GM23338 (cell line): ENCODE results near the gene DCST2. TPM values are rescaled to one million over a fixed set of nuclear protein-coding genes. Genes with fewer than 3 reads are reported as not detected.

ENCODE experiments used
- ATAC-seq: fragments of 200-7000 bp; cut with Tn5 transposase; 3 replicates; pipeline ENCODE4 v1.9.1; 2020
- DNase-seq: peaks from one replicate; pipeline ENCODE4 v3.0.0-alpha.2; 2015; ENCODE audit warnings: low spot score
- H2AFZ ChIP-seq: fragments of 200-600 bp; sonication (generic); 2 replicates; pipeline ENCODE4 v1.8.0; 2016; ENCODE audit warnings: antibody characterized with exemption, mild to moderate bottlenecking, moderate library complexity
- H3F3A ChIP-seq: fragments of 200-600 bp; sonication (generic); replicated peaks from 2 replicates; pipeline ENCODE4 v1.8.0; 2017; ENCODE audit warnings: antibody characterized with exemption, mixed run types, low read depth
- H3K27ac ChIP-seq: fragments of 200-600 bp; sonication (generic); 2 replicates; pipeline ENCODE4 v1.6.1; 2016; ENCODE audit warnings: low read depth
- H3K27me3 ChIP-seq: fragments of 200-600 bp; sonication (generic); 2 replicates; pipeline ENCODE4 v1.8.0; 2016; ENCODE audit warnings: mild to moderate bottlenecking, mixed run types, moderate library complexity; ENCODE audit not compliant: insufficient read depth
- H3K36me3 ChIP-seq: fragments of 200-600 bp; sonication (generic); 2 replicates; pipeline ENCODE4 v1.8.0; 2016; ENCODE audit warnings: mild to moderate bottlenecking; ENCODE audit not compliant: insufficient read depth
- H3K4me1 ChIP-seq: fragments of 200-600 bp; sonication (generic); 2 replicates; pipeline ENCODE4 v1.8.0; 2016; ENCODE audit warnings: mild to moderate bottlenecking, moderate library complexity; ENCODE audit not compliant: insufficient read depth
- H3K4me2 ChIP-seq: fragments of 200-600 bp; sonication (generic); 2 replicates; pipeline ENCODE4 v1.7.1; 2017; ENCODE audit warnings: mixed run types
- H3K4me3 ChIP-seq: fragments of 200-600 bp; sonication (generic); 2 replicates; pipeline ENCODE4 v1.6.1; 2016; ENCODE audit warnings: mixed run types
- H3K79me2 ChIP-seq: fragments of 200-600 bp; sonication (generic); replicated peaks from 2 replicates; pipeline ENCODE4 v1.8.0; 2017; ENCODE audit warnings: mild to moderate bottlenecking; ENCODE audit not compliant: insufficient read depth
- H3K9me2 ChIP-seq: fragments of 200-600 bp; sonication (generic); 2 replicates; pipeline ENCODE4 v1.8.0; 2017; ENCODE audit not compliant: insufficient read depth
- H4K20me1 ChIP-seq: fragments of 200-600 bp; sonication (generic); replicated peaks from 2 replicates; pipeline ENCODE4 v1.8.0; 2017; ENCODE audit warnings: mild to moderate bottlenecking; ENCODE audit not compliant: insufficient read depth
- H3K27ac Mint-ChIP-seq: 2 replicates; pipeline ENCODE4 v1.8.0; 2020; ENCODE audit warnings: inconsistent platforms, mild to moderate bottlenecking, moderate library complexity, mixed read lengths
- H3K27me3 Mint-ChIP-seq: 3 replicates; pipeline ENCODE4 v1.8.0; 2022; ENCODE audit warnings: low read depth, mild to moderate bottlenecking, moderate library complexity, mixed read lengths, inconsistent platforms; ENCODE audit not compliant: insufficient read depth, poor library complexity
- H3K36me3 Mint-ChIP-seq: 3 replicates; pipeline ENCODE4 v1.8.0; 2021; ENCODE audit warnings: low read depth, mild to moderate bottlenecking, inconsistent platforms, moderate library complexity, mixed read lengths
- H3K4me1 Mint-ChIP-seq: 3 replicates; pipeline ENCODE4 v1.8.0; 2020; ENCODE audit warnings: mild to moderate bottlenecking, inconsistent platforms, mixed read lengths
- H3K4me3 Mint-ChIP-seq: 3 replicates; pipeline ENCODE4 v1.8.0; 2021; ENCODE audit warnings: moderate library complexity, mild to moderate bottlenecking, inconsistent platforms, mixed read lengths
- H3K9me3 Mint-ChIP-seq: 3 replicates; pipeline ENCODE4 v1.8.0; 2020; ENCODE audit warnings: moderate library complexity, mild to moderate bottlenecking, inconsistent platforms, mixed read lengths
- CREB1 ChIP-seq: fragments of 250-450 bp; sonication (Bioruptor Pico); IDR thresholded peaks from 2 replicates; pipeline ENCODE4 v1.5.0; 2020; ENCODE audit warnings: low read depth, mild to moderate bottlenecking, moderate library complexity
- CTCF ChIP-seq, 2 experiments: fragments of 200-600 bp in 1 of 2; sonication (generic) in 1 of 2; conservative IDR thresholded peaks; 2 replicates each; pipeline versions ENCODE4 v1.5.1 to v1.6.1; 2016 to 2017; ENCODE audit warnings: antibody characterized with exemption in 2 of 2, low read depth in 2 of 2, mild to moderate bottlenecking in 2 of 2, moderate library complexity in 1 of 2
- EZH2 ChIP-seq: fragments of 200-600 bp; sonication (generic); IDR thresholded peaks from one replicate; pipeline ENCODE4 v1.8.0; 2017; ENCODE audit warnings: antibody characterized with exemption, mild to moderate bottlenecking, low read depth; ENCODE audit not compliant: unreplicated experiment
- EZH2phosphoT487 ChIP-seq: fragments of 200-600 bp; sonication (generic); IDR thresholded peaks from one replicate; pipeline ENCODE4 v1.8.1; 2018; ENCODE audit warnings: antibody characterized with exemption; ENCODE audit not compliant: unreplicated experiment
- JUNB ChIP-seq: IDR thresholded peaks from one replicate; pipeline ENCODE4 v1.6.1; 2016; ENCODE audit warnings: antibody characterized with exemption; ENCODE audit not compliant: unreplicated experiment
- NANOG ChIP-seq: IDR thresholded peaks from 2 replicates; pipeline ENCODE4 v1.6.1; 2016; ENCODE audit warnings: antibody characterized with exemption, borderline replicate concordance
- POLR2AphosphoS5 ChIP-seq: IDR thresholded peaks from 2 replicates; pipeline ENCODE4 v1.6.1; 2016; ENCODE audit warnings: antibody characterized with exemption, low read depth
- REST ChIP-seq: IDR thresholded peaks from one replicate; pipeline ENCODE4 v1.6.1; 2018; ENCODE audit warnings: antibody characterized with exemption; ENCODE audit not compliant: unreplicated experiment
- STAT1 ChIP-seq: IDR thresholded peaks from one replicate; pipeline ENCODE4 v1.6.1; 2016; ENCODE audit warnings: antibody characterized with exemption; ENCODE audit not compliant: unreplicated experiment
- ZNF114 ChIP-seq: fragments of 250-450 bp; sonication (Bioruptor Pico); IDR thresholded peaks from 2 replicates; pipeline ENCODE4 v1.5.0; 2020; ENCODE audit warnings: mild to moderate bottlenecking, moderate library complexity
- ZNF331 ChIP-seq: fragments of 250-450 bp; sonication (Bioruptor Pico); IDR thresholded peaks from 2 replicates; pipeline ENCODE4 v1.5.0; 2020; ENCODE audit warnings: low read depth, mild to moderate bottlenecking, moderate library complexity
- polyA plus RNA-seq: library from polyadenylated mRNA; unstranded; fragments of >200 nt; fragmentation: Nextera tagmentation; extraction: Ambion mirVana; gene quantifications from 2 replicates; pipeline ENCODE4 v1.2.1, GENCODE V29; 2016
- total RNA-seq: library from RNA; depleted of rRNA; stranded (reverse); fragments of >200 nt; shearing (Covaris generic); gene quantifications from 2 replicates; pipeline ENCODE4 v1.2.3, GENCODE V29; 2014
- TF ChIP-seq, protein P1 (sequence below): IDR thresholded peaks from 2 replicates; pipeline ENCODE4 v1.6.1; 2016; ENCODE audit warnings: antibody characterized with exemption
- TF ChIP-seq, protein P2 (sequence below): fragments of 250-450 bp; sonication (Bioruptor Pico); IDR thresholded peaks from 2 replicates; pipeline ENCODE4 v1.5.0; 2020; ENCODE audit warnings: mild to moderate bottlenecking, moderate library complexity

Gene DCST2
- total and polyA plus RNA-seq, 2 experiments from 2014 or later: 0.78 TPM; not detected in 1

DNA sequence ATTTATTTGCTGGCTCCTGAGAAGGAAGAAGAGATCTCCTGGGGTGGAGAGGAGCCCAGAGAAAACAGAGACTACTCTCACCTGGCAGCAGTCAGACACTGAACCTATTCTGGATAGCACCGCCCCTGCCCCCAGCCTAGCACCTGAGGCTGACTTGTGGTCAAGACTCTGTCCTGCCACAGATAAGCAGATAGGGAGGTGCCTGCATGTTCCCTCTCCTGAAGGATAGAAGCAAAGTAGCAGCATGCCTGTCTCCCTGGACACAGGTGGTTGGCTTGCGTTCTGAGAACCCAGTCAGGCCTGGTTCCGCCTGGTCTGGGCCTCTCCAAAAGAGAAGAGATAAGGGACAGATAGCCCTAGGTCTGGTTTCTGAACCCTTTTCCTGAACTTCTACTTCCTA lies 43.8 kb upstream of the DCST2 start:
- Histone ChIP-seq H3K36me3 (no peaks in the 10 kb centered on the region), H3K79me2 (no peaks in the 10 kb centered on the region), H4K20me1 (peaks cover 6% of the 10 kb centered on the region; the same call in 1 of the 2 replicates), H3K27ac (no peak overlapping the region), H3K27me3 (peaks cover 79% of the 10 kb centered on the region), H3K9me2 (no peaks in the 10 kb centered on the region), H2AFZ (no peak overlapping the region), H3F3A (peaks cover 9% of the 10 kb centered on the region), H3K4me1 (peaks cover 25% of the 10 kb centered on the region), H3K4me3 (no peak overlapping the region), H3K4me2 (no peak overlapping the region)
- ATAC-seq (no peak), DNase-seq (no peak)
- H3K9me3 Mint-ChIP-seq: no peaks in the 10 kb centered on the region
- H3K27ac Mint-ChIP-seq: no peak overlapping the region
- H3K36me3 Mint-ChIP-seq: no peaks in the 10 kb centered on the region; the same call in 2 of the 3 replicates
- peaks cover 61% of the 10 kb centered on the region for H3K27me3 Mint-ChIP-seq
- peaks cover 30% of the 10 kb centered on the region for H3K4me1 Mint-ChIP-seq
- peak overlapping the region; percentile 6; the same call in 2 of the 3 replicates for H3K4me3 Mint-ChIP-seq
- TF ChIP-seq JUNB (no peak), CTCF (conservative IDR thresholded peaks at IDR 0.05; ENCODE audit: low read depth in 2 of 2) (no peak), EZH2 (no peak), NANOG (no peak), CREB1 (CRISPR knock-in tag) (no peak), REST (no peak), STAT1 (no peak), POLR2AphosphoS5 (no peak), EZH2phosphoT487 (no peak), ZNF114 (CRISPR knock-in tag) (no peak), ZNF331 (CRISPR knock-in tag) (no peak)
- TF ChIP-seq, protein P1, sequence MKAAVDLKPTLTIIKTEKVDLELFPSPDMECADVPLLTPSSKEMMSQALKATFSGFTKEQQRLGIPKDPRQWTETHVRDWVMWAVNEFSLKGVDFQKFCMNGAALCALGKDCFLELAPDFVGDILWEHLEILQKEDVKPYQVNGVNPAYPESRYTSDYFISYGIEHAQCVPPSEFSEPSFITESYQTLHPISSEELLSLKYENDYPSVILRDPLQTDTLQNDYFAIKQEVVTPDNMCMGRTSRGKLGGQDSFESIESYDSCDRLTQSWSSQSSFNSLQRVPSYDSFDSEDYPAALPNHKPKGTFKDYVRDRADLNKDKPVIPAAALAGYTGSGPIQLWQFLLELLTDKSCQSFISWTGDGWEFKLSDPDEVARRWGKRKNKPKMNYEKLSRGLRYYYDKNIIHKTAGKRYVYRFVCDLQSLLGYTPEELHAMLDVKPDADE: no peak
- TF ChIP-seq, protein P2, sequence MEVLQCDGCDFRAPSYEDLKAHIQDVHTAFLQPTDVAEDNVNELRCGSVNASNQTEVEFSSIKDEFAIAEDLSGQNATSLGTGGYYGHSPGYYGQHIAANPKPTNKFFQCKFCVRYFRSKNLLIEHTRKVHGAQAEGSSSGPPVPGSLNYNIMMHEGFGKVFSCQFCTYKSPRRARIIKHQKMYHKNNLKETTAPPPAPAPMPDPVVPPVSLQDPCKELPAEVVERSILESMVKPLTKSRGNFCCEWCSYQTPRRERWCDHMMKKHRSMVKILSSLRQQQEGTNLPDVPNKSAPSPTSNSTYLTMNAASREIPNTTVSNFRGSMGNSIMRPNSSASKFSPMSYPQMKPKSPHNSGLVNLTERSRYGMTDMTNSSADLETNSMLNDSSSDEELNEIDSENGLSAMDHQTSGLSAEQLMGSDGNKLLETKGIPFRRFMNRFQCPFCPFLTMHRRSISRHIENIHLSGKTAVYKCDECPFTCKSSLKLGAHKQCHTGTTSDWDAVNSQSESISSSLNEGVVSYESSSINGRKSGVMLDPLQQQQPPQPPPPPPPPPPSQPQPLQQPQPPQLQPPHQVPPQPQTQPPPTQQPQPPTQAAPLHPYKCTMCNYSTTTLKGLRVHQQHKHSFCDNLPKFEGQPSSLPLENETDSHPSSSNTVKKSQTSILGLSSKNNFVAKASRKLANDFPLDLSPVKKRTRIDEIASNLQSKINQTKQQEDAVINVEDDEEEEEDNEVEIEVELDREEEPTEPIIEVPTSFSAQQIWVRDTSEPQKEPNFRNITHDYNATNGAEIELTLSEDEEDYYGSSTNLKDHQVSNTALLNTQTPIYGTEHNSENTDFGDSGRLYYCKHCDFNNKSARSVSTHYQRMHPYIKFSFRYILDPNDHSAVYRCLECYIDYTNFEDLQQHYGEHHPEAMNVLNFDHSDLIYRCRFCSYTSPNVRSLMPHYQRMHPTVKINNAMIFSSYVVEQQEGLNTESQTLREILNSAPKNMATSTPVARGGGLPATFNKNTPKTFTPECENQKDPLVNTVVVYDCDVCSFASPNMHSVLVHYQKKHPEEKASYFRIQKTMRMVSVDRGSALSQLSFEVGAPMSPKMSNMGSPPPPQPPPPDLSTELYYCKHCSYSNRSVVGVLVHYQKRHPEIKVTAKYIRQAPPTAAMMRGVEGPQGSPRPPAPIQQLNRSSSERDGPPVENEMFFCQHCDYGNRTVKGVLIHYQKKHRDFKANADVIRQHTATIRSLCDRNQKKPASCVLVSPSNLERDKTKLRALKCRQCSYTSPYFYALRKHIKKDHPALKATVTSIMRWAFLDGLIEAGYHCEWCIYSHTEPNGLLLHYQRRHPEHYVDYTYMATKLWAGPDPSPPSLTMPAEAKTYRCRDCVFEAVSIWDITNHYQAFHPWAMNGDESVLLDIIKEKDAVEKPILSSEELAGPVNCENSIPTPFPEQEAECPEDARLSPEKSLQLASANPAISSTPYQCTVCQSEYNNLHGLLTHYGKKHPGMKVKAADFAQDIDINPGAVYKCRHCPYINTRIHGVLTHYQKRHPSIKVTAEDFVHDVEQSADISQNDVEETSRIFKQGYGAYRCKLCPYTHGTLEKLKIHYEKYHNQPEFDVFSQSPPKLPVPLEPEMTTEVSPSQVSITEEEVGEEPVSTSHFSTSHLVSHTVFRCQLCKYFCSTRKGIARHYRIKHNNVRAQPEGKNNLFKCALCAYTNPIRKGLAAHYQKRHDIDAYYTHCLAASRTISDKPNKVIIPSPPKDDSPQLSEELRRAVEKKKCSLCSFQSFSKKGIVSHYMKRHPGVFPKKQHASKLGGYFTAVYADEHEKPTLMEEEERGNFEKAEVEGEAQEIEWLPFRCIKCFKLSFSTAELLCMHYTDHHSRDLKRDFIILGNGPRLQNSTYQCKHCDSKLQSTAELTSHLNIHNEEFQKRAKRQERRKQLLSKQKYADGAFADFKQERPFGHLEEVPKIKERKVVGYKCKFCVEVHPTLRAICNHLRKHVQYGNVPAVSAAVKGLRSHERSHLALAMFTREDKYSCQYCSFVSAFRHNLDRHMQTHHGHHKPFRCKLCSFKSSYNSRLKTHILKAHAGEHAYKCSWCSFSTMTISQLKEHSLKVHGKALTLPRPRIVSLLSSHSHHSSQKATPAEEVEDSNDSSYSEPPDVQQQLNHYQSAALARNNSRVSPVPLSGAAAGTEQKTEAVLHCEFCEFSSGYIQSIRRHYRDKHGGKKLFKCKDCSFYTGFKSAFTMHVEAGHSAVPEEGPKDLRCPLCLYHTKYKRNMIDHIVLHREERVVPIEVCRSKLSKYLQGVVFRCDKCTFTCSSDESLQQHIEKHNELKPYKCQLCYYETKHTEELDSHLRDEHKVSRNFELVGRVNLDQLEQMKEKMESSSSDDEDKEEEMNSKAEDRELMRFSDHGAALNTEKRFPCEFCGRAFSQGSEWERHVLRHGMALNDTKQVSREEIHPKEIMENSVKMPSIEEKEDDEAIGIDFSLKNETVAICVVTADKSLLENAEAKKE (CRISPR knock-in tag): no peak
